GM19023 (cell line): ENCODE results near the gene CNPY3.
A peak's percentile ranks its signal among the peaks of the same experiment; 100 is the strongest.
"Not testable (repeated sequence)": the region's sequence is repeated elsewhere in the genome, so short reads cannot be mapped to it uniquely, and the experiment has no call there.

Source experiments
- ATAC-seq: cut with Tn5 transposase; IDR thresholded peaks from one replicate; pipeline ENCODE4 v1.9.1; 2021; ENCODE audit warnings: mild to moderate bottlenecking, moderate library complexity; ENCODE audit not compliant: unreplicated experiment

The CNPY3 gene

DNA sequence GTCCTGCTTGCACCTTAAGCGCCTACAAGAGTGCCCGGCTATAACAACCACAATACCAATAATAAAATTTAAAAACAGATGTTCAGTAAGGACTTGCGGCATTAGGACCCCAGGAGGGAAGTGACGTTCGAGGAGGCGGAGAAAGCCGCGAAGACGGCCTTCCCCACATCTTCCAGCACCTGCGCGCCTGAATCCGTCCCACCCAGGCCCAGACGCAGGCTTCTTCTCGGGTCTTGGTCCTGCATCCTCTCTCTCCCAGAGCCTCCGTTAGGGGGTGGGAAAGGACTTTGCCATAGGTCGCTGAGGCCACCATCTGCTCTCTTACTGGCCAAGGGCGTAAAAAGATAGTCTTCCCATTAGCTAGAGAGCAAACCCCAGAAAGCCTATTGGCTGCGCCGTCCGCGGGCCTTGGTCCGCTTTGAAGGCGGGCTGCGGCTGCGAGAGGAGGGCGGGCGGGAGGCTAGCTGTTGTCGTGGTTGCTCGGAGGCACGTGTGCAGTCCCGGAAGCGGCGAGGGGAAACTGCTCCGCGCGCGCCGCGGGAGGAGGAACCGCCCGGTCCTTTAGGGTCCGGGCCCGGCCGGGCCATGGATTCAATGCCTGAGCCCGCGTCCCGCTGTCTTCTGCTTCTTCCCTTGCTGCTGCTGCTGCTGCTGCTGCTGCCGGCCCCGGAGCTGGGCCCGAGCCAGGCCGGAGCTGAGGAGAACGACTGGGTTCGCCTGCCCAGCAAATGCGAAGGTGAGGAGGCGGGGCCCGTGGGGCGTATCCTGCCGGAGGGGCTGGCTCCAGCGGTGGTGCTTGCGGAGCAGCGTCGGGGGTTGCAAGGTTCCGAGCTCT lies at the start of gene CNPY3:
Gene CNPY3 (plus strand): TSS at position 495 of the 835 bp plus-strand sequence. CDS start 91 bp downstream, at position 586.
- ATAC-seq, result peak; percentile 76

DNA sequence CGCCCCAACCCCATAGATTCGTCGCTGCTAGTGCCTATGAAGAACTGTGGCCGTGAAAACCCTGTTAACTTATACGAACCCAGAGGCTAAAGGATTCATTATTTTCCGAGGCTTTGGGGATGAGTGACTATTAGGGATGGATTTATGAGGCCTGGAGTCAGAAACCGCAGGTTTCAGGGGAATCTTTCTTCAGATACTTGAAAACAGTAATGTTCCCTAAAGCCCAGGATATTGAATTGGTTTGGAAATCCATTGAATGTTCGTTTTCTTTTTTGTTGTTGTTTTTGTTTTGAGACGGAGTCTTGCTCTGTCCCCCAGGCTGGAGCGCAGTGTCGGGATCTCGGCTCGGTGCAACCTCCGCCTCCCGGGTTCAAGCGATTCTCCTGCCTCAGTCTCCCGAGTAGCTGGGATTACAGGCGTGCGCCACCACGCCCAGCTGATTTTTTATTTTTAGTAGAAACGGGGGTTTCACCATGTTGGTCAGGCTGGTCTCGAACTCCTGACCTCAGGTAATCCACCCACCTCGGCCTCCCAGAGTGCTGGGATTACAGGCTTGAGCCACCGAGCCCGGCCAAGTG lies 49.0 kb upstream of the CNPY3 start:
- ATAC-seq, result not testable (repeated sequence)

DNA sequence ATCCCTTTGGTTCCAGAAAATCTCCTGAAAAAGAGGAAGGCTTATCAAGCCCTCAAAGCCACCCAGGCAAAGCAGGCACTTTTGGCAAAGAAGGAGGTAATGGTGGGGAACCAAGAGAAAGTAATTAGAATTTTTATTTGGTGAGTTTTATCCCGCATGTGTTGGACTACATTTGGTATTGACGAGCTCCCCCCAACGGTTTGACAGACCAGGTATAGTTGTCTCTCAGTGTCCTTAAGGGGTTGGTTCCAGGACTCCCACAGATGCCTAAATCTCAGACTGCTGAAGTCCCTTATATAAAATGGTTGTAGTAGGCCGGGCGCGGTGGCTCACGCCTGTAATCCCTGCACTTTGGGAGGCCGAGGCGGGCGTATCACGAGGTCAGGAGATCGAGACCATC lies 48.4 kb upstream of the CNPY3 start:
- ATAC-seq, result not testable (repeated sequence)

DNA sequence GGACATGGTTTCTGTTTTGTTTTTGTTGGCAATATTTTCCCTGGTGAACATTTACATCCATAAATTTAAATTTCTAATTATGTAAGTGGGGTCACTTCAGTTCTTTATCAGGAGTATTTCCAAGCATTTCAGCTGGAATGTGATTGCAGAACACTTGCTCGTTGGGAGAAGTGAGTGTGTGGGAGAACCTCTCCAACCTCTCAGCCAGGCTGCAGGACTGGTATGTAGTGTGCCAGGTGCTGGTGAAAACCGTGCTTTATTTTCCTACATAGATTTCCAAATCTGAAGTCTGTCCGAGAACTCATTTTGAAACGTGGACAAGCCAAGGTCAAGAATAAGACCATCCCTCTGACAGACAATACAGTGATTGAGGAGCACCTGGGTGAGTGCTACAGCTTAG lies 43.6 kb upstream of the CNPY3 start:
- ATAC-seq, result no peak

DNA sequence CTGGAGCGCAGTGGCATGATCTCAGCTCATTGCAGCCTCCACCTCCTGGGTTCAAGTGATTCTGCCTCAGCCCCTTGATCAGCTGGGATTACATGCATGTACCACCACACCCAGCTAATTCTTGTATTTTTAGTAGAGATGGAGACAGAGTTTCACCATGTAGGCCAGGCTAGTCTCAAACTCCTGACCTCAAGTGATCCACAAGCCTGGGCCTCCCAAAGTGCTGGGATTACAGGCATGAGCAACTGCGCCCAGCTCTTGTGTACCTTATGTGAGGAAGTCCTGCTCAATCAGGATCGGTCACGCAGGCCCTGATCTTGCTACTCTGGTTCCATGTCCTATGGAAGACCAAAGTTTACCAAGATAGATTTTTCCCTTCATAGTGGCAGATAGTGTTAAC lies 41.1 kb upstream of the CNPY3 start:
- not testable (repeated sequence) for ATAC-seq

DNA sequence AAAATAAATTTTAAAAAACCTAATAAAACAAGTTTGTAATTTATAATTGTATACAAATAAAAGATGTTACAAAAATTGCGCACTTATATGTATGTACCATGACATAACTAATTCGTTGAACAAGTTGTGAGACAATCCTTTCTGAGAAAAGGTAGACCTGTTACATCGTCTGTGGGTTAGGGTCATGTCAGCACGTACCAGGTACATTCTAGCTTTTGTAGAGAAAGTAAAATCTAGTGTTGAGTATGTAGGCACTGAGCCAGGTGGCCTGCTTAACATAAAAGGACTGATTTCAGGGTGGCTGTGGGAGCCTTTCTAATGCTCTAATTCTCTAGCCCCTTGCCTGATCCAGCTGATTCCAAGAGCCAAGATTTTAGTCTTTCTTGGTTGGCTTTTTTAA lies 39.5 kb upstream of the CNPY3 start:
- ATAC-seq, result no peak

DNA sequence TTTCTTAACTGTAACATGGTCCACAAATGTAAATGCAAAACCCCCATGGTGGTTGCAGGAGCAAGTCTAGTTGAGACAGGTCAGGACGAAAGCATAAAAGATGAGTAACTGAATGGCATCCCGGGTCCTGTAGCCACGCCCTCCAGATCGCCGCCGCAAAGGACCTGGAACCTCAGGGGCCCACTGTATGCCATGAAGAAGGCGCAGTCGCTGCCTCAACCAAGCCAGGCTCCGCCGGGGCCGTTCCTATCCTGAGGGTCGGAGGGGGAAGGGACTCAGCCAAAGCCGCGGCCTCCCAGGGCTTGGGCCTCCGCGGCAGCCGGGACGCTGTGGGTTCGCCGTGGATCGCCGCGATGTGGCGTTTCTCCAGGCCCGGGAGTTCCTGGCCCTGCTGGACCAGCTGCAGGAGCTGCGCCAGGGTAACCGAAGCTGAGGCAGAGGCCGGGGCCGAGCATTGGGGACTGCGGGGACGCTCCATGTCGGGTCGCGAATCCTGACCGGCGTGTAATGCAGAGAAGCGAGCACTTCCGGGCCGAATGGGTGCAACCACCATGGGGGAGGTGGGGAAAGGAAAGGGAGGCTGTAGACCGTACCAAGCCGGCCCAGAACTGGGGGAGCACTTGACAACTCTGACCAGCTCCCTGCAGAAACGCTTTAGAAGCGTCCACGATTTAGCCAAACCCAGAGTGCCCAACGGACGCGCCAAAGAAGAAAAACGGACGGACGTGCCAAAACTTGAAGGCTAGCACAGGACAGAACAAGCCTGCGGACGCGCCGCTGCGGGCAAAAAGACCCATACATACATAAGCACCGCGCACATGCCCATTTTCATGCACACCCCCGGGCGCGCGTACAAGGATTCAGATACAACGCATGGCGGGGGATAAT lies 38.7 kb upstream of the CNPY3 start:
- peak; percentile 91 for ATAC-seq

DNA sequence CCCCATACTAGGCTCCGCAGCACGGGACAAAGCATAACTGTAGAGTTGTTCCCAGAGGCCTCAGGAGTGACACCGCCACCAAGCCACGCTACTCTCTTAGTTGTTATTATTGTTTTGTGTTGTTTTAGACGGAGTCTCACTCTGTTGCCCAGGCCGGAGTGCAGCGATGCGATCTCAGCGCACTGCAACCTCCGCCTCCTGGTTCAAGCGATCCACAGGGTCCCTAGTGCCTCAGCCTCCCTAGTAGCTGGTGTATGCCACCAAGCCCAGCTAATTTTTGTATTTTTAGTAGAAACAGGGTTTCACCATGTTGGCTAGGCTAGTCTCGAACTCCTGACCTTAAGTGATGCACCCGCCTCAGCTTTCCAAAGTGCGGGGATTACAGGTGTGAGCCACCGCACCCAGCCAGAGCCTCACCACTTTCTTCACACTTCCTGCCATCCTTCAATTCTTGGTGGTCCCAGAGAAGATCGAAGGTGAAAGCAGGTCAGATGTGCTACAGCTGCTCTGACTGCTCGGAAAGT lies 38.0 kb upstream of the CNPY3 start:
- no peak for ATAC-seq

DNA sequence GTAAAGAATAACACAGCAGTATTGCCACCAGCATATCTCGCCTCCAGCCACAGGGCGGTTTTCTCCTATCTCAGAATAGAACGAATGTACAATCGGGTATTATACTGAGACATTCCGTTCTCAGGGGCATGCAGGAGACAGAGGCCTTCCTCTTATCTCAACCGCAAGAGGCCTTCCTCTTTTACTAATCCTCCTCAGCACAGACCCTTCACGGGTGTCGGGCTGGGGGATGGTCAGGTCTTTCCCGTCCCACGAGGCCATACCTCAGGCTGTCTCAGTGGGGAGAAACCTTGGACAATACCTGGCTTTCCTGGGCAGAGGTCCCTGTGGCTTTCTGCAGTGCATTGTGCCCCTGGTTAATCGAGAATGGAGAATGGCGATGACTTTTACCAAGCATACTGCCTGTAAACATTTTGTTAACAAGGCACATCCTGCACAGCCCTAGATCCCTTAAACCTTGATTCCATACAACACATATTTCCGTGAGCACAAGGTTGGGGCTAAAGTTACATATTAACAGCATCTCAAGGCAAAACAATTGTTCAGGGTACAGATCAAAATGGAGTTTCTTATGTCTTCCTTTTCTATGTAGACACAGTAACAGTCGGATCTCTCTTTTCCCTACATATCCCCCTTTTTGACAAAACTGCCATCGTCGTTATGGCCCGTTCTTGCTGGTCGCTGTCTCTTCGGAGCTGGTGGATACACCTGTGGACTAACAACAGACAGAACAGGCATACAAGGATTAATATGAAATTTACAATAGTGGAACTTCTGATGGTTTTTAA lies 35.0 kb upstream of the CNPY3 start:
- not testable (repeated sequence) for ATAC-seq

DNA sequence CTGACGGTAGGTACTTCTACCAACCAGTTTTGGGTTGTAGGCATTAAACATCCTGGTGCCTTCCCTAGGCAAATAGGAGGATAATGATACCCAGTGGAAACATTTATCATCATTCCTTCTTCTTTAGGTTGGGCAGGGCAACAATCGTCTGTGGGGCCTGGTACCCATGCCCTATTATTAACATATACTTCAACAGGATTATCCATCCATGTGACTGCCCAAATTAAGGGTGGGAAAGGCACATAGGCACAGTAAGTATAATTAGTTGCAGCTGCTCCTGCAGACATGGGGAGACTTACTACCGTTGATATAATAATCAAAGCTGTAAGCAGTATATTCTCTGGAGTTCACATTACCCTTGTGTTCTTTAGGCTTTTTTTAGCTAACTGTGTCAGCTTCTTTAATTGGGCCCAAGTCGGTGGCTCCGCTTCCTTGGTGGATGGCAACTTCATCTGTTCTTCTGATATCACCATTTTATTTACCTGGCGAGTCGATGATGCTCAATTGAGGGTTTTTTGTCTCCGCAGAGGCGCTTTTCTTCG lies 33.0 kb upstream of the CNPY3 start:
- no peak for ATAC-seq

DNA sequence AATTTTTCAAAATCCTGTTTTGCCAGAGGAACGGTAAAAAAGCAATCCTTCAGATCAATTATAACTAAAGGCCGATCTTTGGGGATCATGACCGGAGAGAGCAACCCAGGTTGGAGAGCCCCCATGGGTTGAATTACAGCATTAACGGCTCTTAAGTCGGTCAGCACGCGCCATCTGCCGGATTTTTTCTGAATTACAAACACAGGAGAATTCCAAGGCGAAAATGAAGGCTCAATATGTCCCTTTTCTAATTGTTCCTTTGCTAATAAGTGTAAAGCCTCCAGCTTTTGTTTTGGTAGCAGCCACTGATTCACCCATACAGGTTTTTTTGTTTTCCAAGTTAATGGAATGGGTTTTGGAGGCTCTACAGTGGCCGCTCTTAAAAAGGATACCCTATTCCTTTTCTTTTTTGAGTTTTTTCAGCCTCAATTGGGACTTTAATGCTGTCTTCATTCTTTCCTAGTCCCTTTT lies 30.4 kb upstream of the CNPY3 start:
- no peak for ATAC-seq

DNA sequence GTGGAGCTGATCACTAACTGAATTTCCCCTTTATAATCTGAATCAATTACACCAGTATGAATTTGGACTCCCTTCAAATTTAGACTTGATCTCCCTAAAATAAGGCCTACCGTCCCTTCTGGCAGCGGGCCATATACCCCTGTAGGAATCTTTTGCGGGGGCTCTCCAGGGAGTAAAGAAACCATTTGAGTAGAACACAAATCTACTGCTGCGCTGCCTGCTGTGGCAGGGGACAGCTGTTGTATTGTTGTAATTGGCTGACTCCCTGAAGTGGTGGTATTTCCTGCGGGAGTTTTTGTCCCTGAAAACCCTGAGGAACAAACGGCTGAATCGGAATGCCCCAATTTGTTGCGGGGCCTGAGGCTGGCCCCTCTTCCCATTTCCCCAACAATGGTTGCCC lies 29.4 kb upstream of the CNPY3 start:
- ATAC-seq, result no peak

DNA sequence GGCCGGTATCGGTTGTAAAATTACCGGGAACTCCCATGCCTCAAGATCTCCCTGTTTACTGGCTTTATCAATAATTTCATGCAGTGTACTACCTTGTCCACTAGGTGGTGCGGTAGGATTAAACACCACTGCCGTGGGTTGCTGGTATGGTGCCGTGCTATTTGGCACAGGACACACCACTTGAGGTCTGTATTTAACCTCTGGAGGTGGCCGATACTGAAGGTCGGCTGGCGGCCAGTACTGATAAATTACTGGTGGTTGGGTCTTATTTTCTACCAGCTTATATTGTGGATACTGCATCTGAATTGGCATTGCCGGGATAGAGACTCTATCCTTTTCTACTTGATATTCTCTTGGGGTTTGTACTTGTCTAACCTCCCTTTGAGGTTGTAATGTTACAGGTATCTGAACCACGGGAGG lies 27.7 kb upstream of the CNPY3 start:
- ATAC-seq, result no peak

DNA sequence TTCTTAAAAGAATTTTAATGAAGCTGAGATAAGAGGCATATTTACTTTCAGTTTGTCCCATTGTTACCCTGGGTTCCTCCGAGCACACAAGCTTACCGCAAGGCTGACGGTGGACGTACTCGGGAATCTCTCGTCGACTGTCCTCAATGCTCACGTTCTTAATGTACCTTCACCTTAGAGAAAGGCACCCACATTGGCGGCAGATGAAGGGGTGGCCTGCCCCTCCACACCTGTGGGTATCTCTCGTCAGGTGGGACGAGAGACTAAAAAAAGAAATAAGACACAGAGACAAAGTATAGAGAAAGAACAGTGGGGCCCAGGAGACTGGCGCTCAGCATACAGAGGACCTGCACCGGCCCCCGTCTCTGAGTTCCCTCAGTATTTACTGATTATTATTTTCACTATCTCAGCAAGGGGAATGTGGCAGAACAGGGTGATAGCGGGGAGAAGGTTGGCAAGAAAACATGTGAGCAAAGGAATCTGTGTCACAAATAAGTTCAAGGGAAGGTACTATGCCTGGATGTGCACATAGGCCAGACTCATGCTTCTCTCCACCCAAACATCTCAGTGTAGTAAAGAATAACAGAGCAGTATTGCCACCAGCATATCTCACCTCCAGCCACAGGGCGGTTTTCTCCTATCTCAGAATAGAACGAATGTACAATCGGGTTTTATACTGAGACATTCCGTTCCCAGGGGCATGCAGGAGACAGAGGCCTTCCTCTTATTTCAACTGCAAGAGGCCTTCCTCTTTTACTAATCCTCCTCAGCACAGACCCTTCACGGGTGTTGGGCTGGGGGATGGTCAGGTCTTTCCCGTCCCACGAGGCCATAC lies 26.6 kb upstream of the CNPY3 start:
- ATAC-seq, result not testable (repeated sequence)

DNA sequence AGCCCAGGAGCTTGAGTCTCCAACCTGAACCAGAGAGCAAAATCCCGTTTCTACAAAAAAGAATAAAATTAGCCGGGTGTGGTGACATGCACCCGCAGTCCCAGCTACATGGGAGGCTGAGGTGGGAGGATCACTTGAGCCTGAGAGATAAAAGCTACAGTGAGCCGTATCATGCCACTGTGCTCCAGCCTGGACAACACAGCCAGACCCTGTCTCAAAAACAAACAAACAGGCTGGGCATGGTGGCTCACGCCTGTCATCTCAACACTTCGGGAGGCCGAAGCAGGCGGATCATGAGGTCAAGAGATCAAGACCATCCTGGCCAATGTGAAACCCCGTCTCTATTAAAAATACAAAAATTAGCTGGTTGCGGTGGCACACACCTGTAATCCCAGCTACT lies 24.8 kb upstream of the CNPY3 start:
- no peak for ATAC-seq

DNA sequence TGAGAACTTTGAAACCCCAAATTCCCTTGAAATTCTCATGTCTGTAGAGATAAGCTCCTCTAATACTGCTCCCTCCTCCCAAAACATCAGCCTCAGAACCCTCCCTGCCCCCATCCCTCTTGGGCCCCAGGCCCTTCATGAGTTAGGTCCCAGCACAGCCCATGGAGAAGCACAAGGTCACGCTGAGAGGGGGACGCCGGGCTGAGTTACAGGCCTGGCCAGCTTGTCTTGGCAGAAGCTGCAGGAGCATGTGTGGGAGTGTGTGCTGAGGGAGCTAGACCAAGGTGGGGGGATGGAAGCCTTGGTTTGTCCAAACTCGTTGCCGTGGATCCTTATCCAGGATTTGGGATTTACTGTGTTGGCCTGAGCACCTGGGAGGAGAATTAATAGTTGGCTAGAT lies 21.9 kb upstream of the CNPY3 start:
- no peak for ATAC-seq

DNA sequence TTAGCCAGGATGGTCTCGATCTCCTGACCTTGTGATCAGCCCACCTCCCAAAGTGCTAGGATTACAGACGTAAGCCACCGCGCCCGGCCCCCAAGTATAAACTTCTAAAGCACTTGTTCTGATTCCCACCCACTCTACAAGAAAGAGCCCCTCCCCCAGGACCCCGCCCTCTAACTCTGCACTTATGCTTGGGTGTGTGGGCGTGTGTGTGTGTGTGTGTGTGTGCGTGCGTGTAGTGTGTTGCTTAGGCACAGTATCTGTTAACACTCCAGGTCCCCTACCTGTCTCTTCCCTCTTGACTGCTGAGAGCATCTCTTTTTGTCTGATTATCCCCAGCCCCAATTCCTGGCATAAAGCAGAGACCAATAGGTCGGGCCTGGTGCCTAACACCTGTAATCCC lies 19.4 kb upstream of the CNPY3 start:
- no peak for ATAC-seq

DNA sequence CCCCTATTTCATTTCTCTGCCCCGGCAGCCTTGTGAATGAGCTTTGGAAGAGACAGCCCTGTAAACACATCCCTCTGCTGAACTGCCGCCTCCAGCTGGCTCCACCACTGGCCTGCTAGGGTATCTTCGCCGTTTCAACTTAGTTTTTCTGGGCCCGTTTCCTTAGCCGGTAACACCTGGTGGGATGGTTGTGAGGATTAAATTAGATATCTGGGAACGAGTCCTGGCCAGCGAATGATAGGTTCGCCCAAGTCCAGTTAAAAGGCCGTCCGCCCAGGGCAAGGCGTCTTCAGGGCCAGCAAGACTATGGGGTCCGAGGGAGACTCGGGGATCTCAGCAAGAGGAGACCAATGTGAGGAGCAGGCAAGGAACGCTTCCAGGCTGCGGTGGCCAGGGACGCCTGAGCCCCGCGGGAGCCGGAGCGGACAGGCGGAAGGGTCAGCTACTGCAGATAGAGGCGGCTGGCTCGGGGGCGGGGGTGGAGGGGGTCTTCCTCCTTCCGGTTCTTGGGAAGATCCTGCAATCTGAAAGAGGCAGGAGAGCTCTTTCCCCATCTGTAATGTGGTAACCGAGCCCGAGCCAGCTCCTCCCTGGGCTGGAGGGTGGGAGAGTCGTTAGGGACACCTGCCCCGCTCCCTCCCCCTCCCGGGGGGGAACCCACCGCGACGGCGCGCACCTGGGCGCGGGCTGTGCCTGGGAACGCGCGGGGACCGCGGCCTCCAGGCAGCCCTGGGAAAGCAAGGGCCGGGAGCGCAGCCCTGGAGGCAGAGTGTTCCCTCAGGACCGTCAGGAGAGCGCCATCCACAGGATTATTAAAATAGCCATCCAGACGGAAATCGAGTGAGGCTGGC lies 17.9 kb upstream of the CNPY3 start:
- no peak for ATAC-seq
